GM21515 (cell line): ENCODE results near the gene MVP.

Source experiments
- ATAC-seq: cut with Tn5 transposase; IDR thresholded peaks from one replicate; pipeline ENCODE4 v1.9.1; 2021; ENCODE audit not compliant: unreplicated experiment

MVP gene

GRCh38 chr16:29841631-29842030, 21.4 kb downstream of the MVP start:
- ATAC-seq, result no peak

- no peak for ATAC-seq
These were observed 22.6 kb downstream of the MVP start for GRCh38 chr16:29842732-29843346.

- ATAC-seq, result no peak
These were observed 23.7 kb downstream of the MVP start for GRCh38 chr16:29843931-29844330.

- no peak for ATAC-seq
These were observed 24.5 kb downstream of the MVP start for GRCh38 chr16:29844575-29845331.

- ATAC-seq, result no peak
These were observed 25.4 kb downstream of the MVP start for GRCh38 chr16:29845656-29846055.

- ATAC-seq, result no peak
These were observed 28.4 kb downstream of the MVP start for GRCh38 chr16:29848420-29849297.

- ATAC-seq, result no peak
These were observed 29.2 kb downstream of the MVP start for GRCh38 chr16:29849505-29849904.

GRCh38 chr16:29850998-29851397, 30.7 kb downstream of the MVP start:
- no peak for ATAC-seq

GRCh38 chr16:29852654-29853053, 32.4 kb downstream of the MVP start:
- ATAC-seq, result no peak

- ATAC-seq, result no peak
These were observed 34.3 kb downstream of the MVP start for GRCh38 chr16:29854520-29855100.

- no peak for ATAC-seq
These were observed 37.0 kb downstream of the MVP start for GRCh38 chr16:29857133-29857760.

- no peak for ATAC-seq
These were observed 38.0 kb downstream of the MVP start for GRCh38 chr16:29858149-29858849.

GRCh38 chr16:29858974-29859373, 38.7 kb downstream of the MVP start:
- no peak for ATAC-seq

- ATAC-seq, result no peak
These were observed 40.0 kb downstream of the MVP start for GRCh38 chr16:29860218-29860617.

GRCh38 chr16:29862383-29862883, 42.2 kb downstream of the MVP start:
- no peak for ATAC-seq

GRCh38 chr16:29862884-29863668, 42.8 kb downstream of the MVP start, which contains the start of gene CDIPT:
CDIPT (minus strand) TSS chr16:29863226; CDS start chr16:29862857, 369 bp downstream.
- peak; percentile 88 for ATAC-seq

- ATAC-seq, result no peak
These were observed 43.4 kb downstream of the MVP start for GRCh38 chr16:29863669-29863984.

- ATAC-seq, result no peak
These were observed 43.9 kb downstream of the MVP start for GRCh38 chr16:29864205-29864604.

GRCh38 chr16:29868396-29869009, 48.2 kb downstream of the MVP start:
- ATAC-seq, result no peak
